Measurements from ENCODE around the gene SCN2B. TPM values are rescaled to one million over a fixed set of nuclear protein-coding genes. Genes with fewer than 3 reads are reported as not detected.

The SCN2B gene
- polyA plus RNA-seq: 1.0 and 1.1 TPM in 2 replicates
- polyA minus RNA-seq: 3.2 and 4.6 TPM in 2 replicates

GRCh38 chr11:118175993-118176777 is at the start of gene SCN2B:
TSS of gene SCN2B (minus strand) at chr11:118176639. CDS start at chr11:118176431, 208 bp downstream.
- no peaks in the 10 kb centered on the region for H3K9me3 ChIP-seq (ENCODE audit: low read length)
- peak; percentile 14 for TF ChIP-seq TAF1 (IDR thresholded peaks at IDR 0.05; ENCODE audit: low read depth)
- TF ChIP-seq EZH2 (IDR thresholded peaks at IDR 0.05; ENCODE audit: borderline replicate concordance, insufficient read depth, low read length, poor library complexity, severe bottlenecking): no peak
- peak; percentile 47 for TF ChIP-seq MXI1 (conservative IDR thresholded peaks at IDR 0.05; ENCODE audit: poor library complexity, severe bottlenecking)
- H3K9ac ChIP-seq (ENCODE audit: low read length): peak within 1 kb of the TSS; percentile 59
- no peaks in the 10 kb centered on the region for H3K36me3 ChIP-seq (ENCODE audit: insufficient read depth, low read length)
- H3K9me2 ChIP-seq (ENCODE audit: insufficient read depth, low read length): no peaks in the 10 kb centered on the region
- no peaks in the 10 kb centered on the region for H3K79me2 ChIP-seq (replicated peaks; ENCODE audit: insufficient read depth, low read length)
- peak within 1 kb of the TSS; percentile 85 for H2AFZ ChIP-seq (ENCODE audit: low read depth, low read length)
- H3K4me2 ChIP-seq (ENCODE audit: low read length): peak within 1 kb of the TSS; percentile 79
- peak within 1 kb of the TSS; percentile 68 for H3K4me3 ChIP-seq (ENCODE audit: low read length)
- H3K27me3 ChIP-seq (ENCODE audit: insufficient read depth, low read depth, low read length): peaks cover 4% of the 10 kb centered on the region
- H3K27ac ChIP-seq (ENCODE audit: low read length): peak within 1 kb of the TSS; percentile 32
- no peaks in the 10 kb centered on the region for H3F3A ChIP-seq (ENCODE audit: insufficient read depth, low read length, poor library complexity, severe bottlenecking)
- no peaks in the 10 kb centered on the region for H4K20me1 ChIP-seq (ENCODE audit: insufficient read depth)

GRCh38 chr11:118224511-118225188 is 48.2 kb upstream of the SCN2B start, which contains the start of gene JAML:
TSS of gene JAML (minus strand) at chr11:118225011. CDS start at chr11:118214866, 10,145 bp downstream.
- TF ChIP-seq TAF1 (IDR thresholded peaks at IDR 0.05; ENCODE audit: low read depth): no peak
- no peak for TF ChIP-seq EZH2 (IDR thresholded peaks at IDR 0.05; ENCODE audit: borderline replicate concordance, insufficient read depth, low read length, poor library complexity, severe bottlenecking)
- no peak for TF ChIP-seq REST (IDR thresholded peaks at IDR 0.05; ENCODE audit: borderline replicate concordance)
- no peak for TF ChIP-seq SMC3 (conservative IDR thresholded peaks at IDR 0.05; ENCODE audit: poor library complexity)
- no peak for TF ChIP-seq RAD21 (conservative IDR thresholded peaks at IDR 0.05)
- TF ChIP-seq CTCF (IDR thresholded peaks at IDR 0.05; ENCODE audit: poor library complexity, severe bottlenecking): no peak
- TF ChIP-seq MXI1 (conservative IDR thresholded peaks at IDR 0.05; ENCODE audit: poor library complexity, severe bottlenecking): no peak
- TF ChIP-seq EP300 (conservative IDR thresholded peaks at IDR 0.05; ENCODE audit: poor library complexity, severe bottlenecking): no peak
- TF ChIP-seq POLR2AphosphoS5 (IDR thresholded peaks at IDR 0.05): no peak
- H3K36me3 ChIP-seq (ENCODE audit: insufficient read depth, low read length): no peaks in the 10 kb centered on the region

More at GRCh38 chr11:118224511-118225188, 48.2 kb upstream of the SCN2B start, which contains the start of gene JAML:
- Histone ChIP-seq H3K4me3 (ENCODE audit: low read length) (no peak within 1 kb of the TSS), H3K27ac (ENCODE audit: low read length) (no peak within 1 kb of the TSS), H3K27me3 (ENCODE audit: insufficient read depth, low read depth, low read length) (no peaks in the 10 kb centered on the region), H3K9me2 (ENCODE audit: insufficient read depth, low read length) (no peaks in the 10 kb centered on the region), H3K79me2 (replicated peaks; ENCODE audit: insufficient read depth, low read length) (no peaks in the 10 kb centered on the region), H3K4me2 (ENCODE audit: low read length) (no peak within 1 kb of the TSS), H2AFZ (ENCODE audit: low read depth, low read length) (no peak within 1 kb of the TSS), H4K20me1 (ENCODE audit: insufficient read depth) (no peaks in the 10 kb centered on the region), H3K9ac (ENCODE audit: low read length) (no peak within 1 kb of the TSS), H3F3A (ENCODE audit: insufficient read depth, low read length, poor library complexity, severe bottlenecking) (no peaks in the 10 kb centered on the region), H3K9me3 (ENCODE audit: low read length) (no peaks in the 10 kb centered on the region)

Measured in neural cell (in vitro differentiated cells).